Body of pancreas (tissue), 4 donors: ENCODE results near the gene STK40.

Source experiments
- CTCF ChIP-seq, 7 experiments: fragments of 450-650 bp in 4 of 7; fragments of 200-600 bp in 3 of 7; sonication (generic) in 3 of 7; IDR thresholded peaks; one replicate each; pipeline ENCODE4 v1.5.1; 2016 to 2019; ENCODE audit warnings: antibody characterized with exemption in 7 of 7
- POLR2A ChIP-seq, 3 donors: fragments of 450-650 bp; IDR thresholded peaks; one replicate each; pipeline ENCODE4 v1.6.1; 2016; ENCODE audit warnings: antibody characterized with exemption in 3 of 3, mild to moderate bottlenecking in 2 of 3

DNA sequence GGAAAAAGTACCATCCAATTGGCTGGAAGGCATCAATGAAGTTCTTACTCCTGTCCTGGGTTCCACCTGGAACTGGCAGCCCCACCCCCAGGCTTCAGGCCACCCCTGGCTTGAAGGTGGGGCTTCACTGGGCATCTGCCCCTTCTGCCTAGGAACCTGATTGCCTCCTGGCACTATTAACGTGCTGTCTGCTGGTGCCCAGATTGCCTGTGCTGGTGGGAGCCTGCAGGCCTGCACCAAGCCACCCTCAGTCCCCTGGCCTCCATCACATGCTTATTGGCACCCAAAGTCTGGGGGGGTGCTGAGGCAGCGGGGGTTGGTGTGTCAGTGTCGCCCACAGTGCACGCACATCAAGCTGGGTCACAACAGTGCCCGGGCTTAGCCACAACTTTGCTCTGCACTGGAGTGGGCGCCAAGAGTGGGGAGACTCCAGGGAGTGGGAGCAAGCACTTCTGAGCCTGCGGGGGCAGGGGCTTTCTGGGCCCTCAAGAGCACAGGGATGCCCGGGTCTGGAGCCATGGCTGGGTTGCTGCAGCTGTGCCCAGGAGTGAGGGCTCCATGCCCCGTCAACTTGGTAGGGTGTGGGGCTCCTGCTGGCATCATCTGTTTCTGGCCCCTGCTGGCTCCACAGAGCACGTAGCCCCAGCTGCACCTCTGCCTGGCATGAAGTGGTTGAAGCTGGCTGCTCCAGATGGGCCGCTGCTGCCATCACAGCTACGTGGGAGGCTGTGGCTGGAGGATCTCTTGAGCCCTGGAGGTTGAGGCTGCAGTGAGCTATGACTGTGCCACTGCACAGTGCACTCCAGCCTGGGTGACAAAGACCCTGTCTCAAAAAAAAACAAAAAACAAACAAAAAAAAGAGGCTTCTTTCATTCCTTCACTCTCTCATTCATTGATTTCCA, 16.1 kb upstream of the STK40 start:
- TF ChIP-seq CTCF (IDR thresholded peaks at IDR 0.05) (no peak), POLR2A (IDR thresholded peaks at IDR 0.05) (no peak)
